ENCODE results near the gene CBFA2T2. TPM values are rescaled to one million over a fixed set of nuclear protein-coding genes. Genes with fewer than 3 reads are reported as not detected.

CBFA2T2 gene
- total RNA-seq, 1 donor from 2014 or later = 19.6 TPM

GRCh38 chr20:33662172-33662571, 172.3 kb downstream of the CBFA2T2 start, which contains the start of gene C20orf144:
Gene C20orf144, plus strand, starts transcription at chr20:33662327. Its CDS starts 19 bp downstream, at chr20:33662346.
- no peaks in the 10 kb centered on the region for H3K27me3 Mint-ChIP-seq (ENCODE audit: unreplicated experiment)
- peak within 1 kb of the TSS; percentile 76 for H3K27ac Mint-ChIP-seq (ENCODE audit: unreplicated experiment)
- TF ChIP-seq CTCF (IDR thresholded peaks at IDR 0.05) = no peak
- DNase-seq (ENCODE audit: extremely low spot score, unreplicated experiment) = no peak
- H3K4me1 Mint-ChIP-seq (ENCODE audit: unreplicated experiment) = peaks cover 20% of the 10 kb centered on the region
- H3K9me3 Mint-ChIP-seq (ENCODE audit: unreplicated experiment) = no peaks in the 10 kb centered on the region
- H3K4me3 Mint-ChIP-seq (ENCODE audit: unreplicated experiment) = peak within 1 kb of the TSS; percentile 84
- peaks cover 2% of the 10 kb centered on the region for H3K36me3 Mint-ChIP-seq (ENCODE audit: unreplicated experiment)

DNA sequence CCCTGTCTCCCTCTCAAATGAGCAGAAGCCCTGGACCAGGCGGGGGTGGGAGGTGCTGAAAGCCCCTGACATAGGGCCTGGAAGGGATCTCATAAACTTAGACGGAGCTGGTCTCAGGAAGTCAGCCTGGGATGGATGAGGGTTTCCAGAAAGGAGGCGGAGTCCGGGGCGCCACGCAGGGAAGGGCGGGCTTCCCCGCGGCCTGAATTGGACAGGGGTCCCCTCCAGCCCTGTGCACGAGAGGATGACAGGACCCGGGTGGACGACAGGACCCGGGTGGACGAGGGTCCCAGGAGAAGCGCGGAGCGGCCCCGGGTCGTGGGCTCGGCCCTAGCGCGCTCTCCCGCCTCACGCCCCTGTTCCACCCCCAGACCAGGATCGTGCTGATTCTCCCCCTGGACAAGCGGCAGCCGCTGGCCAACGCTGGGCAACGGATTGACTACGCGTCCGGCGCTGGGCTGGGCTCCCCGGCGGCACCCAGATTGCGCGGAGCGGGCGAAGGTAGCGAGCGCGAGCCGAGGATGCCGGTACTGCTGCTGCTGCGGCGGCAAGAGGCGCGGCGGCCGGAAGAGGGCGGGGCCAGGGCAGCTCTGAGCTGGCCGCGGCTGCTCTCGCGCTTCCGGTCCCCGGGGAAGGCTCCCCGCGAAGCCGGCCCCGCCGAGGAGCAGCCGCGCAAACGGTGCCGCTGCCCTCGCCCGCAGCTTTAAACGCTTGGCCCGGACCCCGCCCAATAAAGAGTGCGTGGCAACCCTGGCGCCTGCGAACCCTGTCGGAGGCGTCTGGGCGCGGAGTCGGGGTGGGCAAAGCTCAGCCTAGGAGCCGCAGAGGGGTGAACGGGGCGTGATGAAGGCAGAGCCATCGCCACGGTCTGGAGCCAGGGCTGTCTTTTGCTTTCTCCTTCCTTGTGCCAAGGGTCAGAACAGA, 173.5 kb downstream of the CBFA2T2 start:
- H3K27me3 Mint-ChIP-seq (ENCODE audit: unreplicated experiment) = no peaks in the 10 kb centered on the region

GRCh38 chr20:33664085-33664761, 174.3 kb downstream of the CBFA2T2 start:
- H3K9me3 Mint-ChIP-seq (ENCODE audit: unreplicated experiment) = no peaks in the 10 kb centered on the region
- no peak for TF ChIP-seq CTCF (IDR thresholded peaks at IDR 0.05)
- peaks cover 20% of the 10 kb centered on the region for H3K4me1 Mint-ChIP-seq (ENCODE audit: unreplicated experiment)
- H3K27me3 Mint-ChIP-seq (ENCODE audit: unreplicated experiment) = no peaks in the 10 kb centered on the region
- no peak for DNase-seq (ENCODE audit: extremely low spot score, unreplicated experiment)
- no peaks in the 10 kb centered on the region for H3K36me3 Mint-ChIP-seq (ENCODE audit: unreplicated experiment)
- H3K4me3 Mint-ChIP-seq (ENCODE audit: unreplicated experiment) = peak overlapping the region; percentile 84
- H3K27ac Mint-ChIP-seq (ENCODE audit: unreplicated experiment) = peak overlapping the region; percentile 83

More for the DNA sequence above, 173.5 kb downstream of the CBFA2T2 start:
- H3K4me3 Mint-ChIP-seq (ENCODE audit: unreplicated experiment) = peak overlapping the region; percentile 84
- H3K36me3 Mint-ChIP-seq (ENCODE audit: unreplicated experiment) = peaks cover 2% of the 10 kb centered on the region
- peaks cover 20% of the 10 kb centered on the region for H3K4me1 Mint-ChIP-seq (ENCODE audit: unreplicated experiment)
- H3K27ac Mint-ChIP-seq (ENCODE audit: unreplicated experiment) = peak overlapping the region; percentile 83
- TF ChIP-seq CTCF (IDR thresholded peaks at IDR 0.05) = no peak
- no peaks in the 10 kb centered on the region for H3K9me3 Mint-ChIP-seq (ENCODE audit: unreplicated experiment)
- peak; percentile 91 for DNase-seq (ENCODE audit: extremely low spot score, unreplicated experiment)

DNA sequence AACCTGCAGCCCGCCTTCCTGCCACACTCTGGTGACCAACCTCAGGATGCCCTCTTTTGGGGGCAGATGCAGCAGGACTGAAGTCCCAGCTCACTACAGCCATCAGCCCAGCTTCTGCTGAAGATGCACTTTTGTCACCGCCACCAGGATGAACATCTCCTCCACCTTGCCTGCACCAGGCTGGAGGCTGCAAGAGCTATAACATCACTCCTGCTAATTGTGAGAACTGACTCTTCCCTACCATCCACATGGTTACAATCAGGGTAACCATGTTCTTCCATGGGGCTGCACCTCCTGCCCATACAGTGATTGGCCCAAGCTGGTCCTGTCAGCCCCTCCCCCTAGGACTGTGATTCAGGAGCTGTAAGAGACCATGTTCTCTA, 174.9 kb downstream of the CBFA2T2 start:
- H3K27ac Mint-ChIP-seq (ENCODE audit: unreplicated experiment) = peak overlapping the region; percentile 83
- H3K36me3 Mint-ChIP-seq (ENCODE audit: unreplicated experiment) = no peaks in the 10 kb centered on the region
- H3K4me3 Mint-ChIP-seq (ENCODE audit: unreplicated experiment) = peak overlapping the region; percentile 84
- no peaks in the 10 kb centered on the region for H3K27me3 Mint-ChIP-seq (ENCODE audit: unreplicated experiment)
- no peaks in the 10 kb centered on the region for H3K9me3 Mint-ChIP-seq (ENCODE audit: unreplicated experiment)
- no peak for TF ChIP-seq CTCF (IDR thresholded peaks at IDR 0.05)
- peaks cover 20% of the 10 kb centered on the region for H3K4me1 Mint-ChIP-seq (ENCODE audit: unreplicated experiment)
- no peak for DNase-seq (ENCODE audit: extremely low spot score, unreplicated experiment)
